Vagina (tissue), 2 donors: ENCODE measurements around the gene FOXN3.

Source experiments
- CTCF ChIP-seq, 3 experiments: fragments of 450-650 bp in 2 of 3; fragments of 200-600 bp in 1 of 3; sonication (generic) in 1 of 3; IDR thresholded peaks; one replicate each; pipeline ENCODE4 v1.5.1; 2017 to 2019; ENCODE audit warnings: antibody characterized with exemption in 3 of 3, mild to moderate bottlenecking in 2 of 3, moderate library complexity in 2 of 3
- POLR2A ChIP-seq, 2 donors: fragments of 450-650 bp; IDR thresholded peaks; one replicate each; pipeline ENCODE4 v1.6.1; 2017; ENCODE audit warnings: antibody characterized with exemption in 2 of 2, mild to moderate bottlenecking in 2 of 2, moderate library complexity in 2 of 2

- no peak for TF ChIP-seq CTCF (IDR thresholded peaks at IDR 0.05)
- TF ChIP-seq POLR2A (IDR thresholded peaks at IDR 0.05), result no peak
Measured at GRCh38 chr14:89268514-89268913, 148.5 kb downstream of the FOXN3 start.
